Measurements from ENCODE around the gene CEACAM3. TPM values are rescaled to one million over a fixed set of nuclear protein-coding genes. Genes with fewer than 3 reads are reported as not detected.

Gene CEACAM3
- polyA plus RNA-seq (2011; rRNA removed) (not detected in 2 replicates), polyA plus RNA-seq (2017; fragmentation: RNase III; extraction: RNeasy Plus Mini Kit Qiagen cat#74134 plus additional on column Dnase treatment) (not detected in 3 replicates), polyA minus RNA-seq (2011; rRNA and poly(A)+ RNA removed) (not detected in 2 replicates)
- not detected in 2 replicates for polyA plus RNA-seq (2012; cell fraction: cytosol; rRNA removed)
- not detected in 2 replicates for polyA plus RNA-seq (2012; cell fraction: nucleus; rRNA removed)

GRCh38 chr19:41796362-41796761 is at the start of gene CEACAM3:
CEACAM3 (plus strand) TSS chr19:41796587; CDS start chr19:41796678, 91 bp downstream.
- CTCF ChIA-PET, result interaction anchor here (0.9 to 19.4 kb wide), 20 partner anchors 8 to 356 kb away, joined by 3 to 428 read pairs (median 9); partner anchors contain the start of genes CEACAM5, CEACAM6, DMRTC2 and LYPD4
- POLR2A ChIA-PET, result no interaction called here
- TF ChIP-seq FOSL2 (IDR thresholded peaks at IDR 0.05) (no peak), FOSL2 (CRISPR knock-in tag; IDR thresholded peaks at IDR 0.05) (no peak), MAZ (IDR thresholded peaks at IDR 0.05; ENCODE audit: borderline replicate concordance, low read depth, low read length) (no peak), PHF8 (IDR thresholded peaks at IDR 0.05; ENCODE audit: borderline replicate concordance, low read depth) (no peak), PBX3 (IDR thresholded peaks at IDR 0.05) (no peak), HES2 (IDR thresholded peaks at IDR 0.05) (no peak), TFCP2L1 (CRISPR knock-in tag; IDR thresholded peaks at IDR 0.05) (no peak), FOSB (CRISPR knock-in tag; IDR thresholded peaks at IDR 0.05) (no peak), JUNB (IDR thresholded peaks at IDR 0.05) (no peak), ESRRA (IDR thresholded peaks at IDR 0.05; ENCODE audit: borderline replicate concordance, low read length) (no peak), EP300 (IDR thresholded peaks at IDR 0.05) (no peak)
- ATAC-seq, result no peak
- Histone ChIP-seq H3K9me3 (peaks cover 2% of the 10 kb centered on the region), H3K4me1 (0 out of 3 replicates have a peak, but pooled peaks cover 11% of the 10 kb centered on the region), H3K4me3 (no peak within 1 kb of the TSS), H3K27ac (no peak within 1 kb of the TSS), H3K4me2 (no peak within 1 kb of the TSS)
- no peak for FAIRE-seq
- no peak for DNase-seq (ENCODE audit: low read depth in 1 of 2, low spot score in 1 of 2)

GRCh38 chr19:41746593-41747227 is 49.7 kb upstream of the CEACAM3 start:
- TF ChIP-seq RAD21 (conservative IDR thresholded peaks at IDR 0.05 in 1 of 2, IDR thresholded peaks at IDR 0.05 in 1 of 2), result peak; percentile 94 to 96
- 0 out of 2 replicates have a peak, but pooled peaks have one; percentile 11 for TF ChIP-seq ESRRA (IDR thresholded peaks at IDR 0.05; ENCODE audit: borderline replicate concordance, low read length)
- TF ChIP-seq SMC3 (IDR thresholded peaks at IDR 0.05), result peak; percentile 84
- peak; percentile 96 for TF ChIP-seq CTCF (IDR thresholded peaks at IDR 0.05)
- TF ChIP-seq MYC (IDR thresholded peaks at IDR 0.05; ENCODE audit: borderline replicate concordance, low read length), result no peak
- TF ChIP-seq FOSL2 (IDR thresholded peaks at IDR 0.05), result no peak
- TF ChIP-seq FOSL2 (CRISPR knock-in tag; IDR thresholded peaks at IDR 0.05), result no peak
- WGBS (ENCODE audit: missing lambda C conversion rate), result 14% methylated on average over 11 of the region's 11 CpGs
- H3K27ac ChIP-seq, result no peak overlapping the region
- CTCF ChIA-PET, result interaction anchor here (0.6 to 10.5 kb wide), 71 partner anchors 7 to 309 kb away, joined by 3 to 261 read pairs (median 6); partner anchors contain the start of genes CEACAM3, CEACAM5, CEACAM6 and CEACAM7
- no peak overlapping the region for H3K4me3 ChIP-seq
- H3K4me2 ChIP-seq, result no peak overlapping the region
- no peaks in the 10 kb centered on the region for H3K9me3 ChIP-seq
- peak; percentile 90 to 98 for ATAC-seq
- POLR2A ChIA-PET, result no interaction called here
- DNase-seq (ENCODE audit: low read depth in 1 of 2, low spot score in 1 of 2), result peak; percentile 84 to 87
- peak; percentile 99 for FAIRE-seq
- H3K4me1 ChIP-seq, result no peaks in the 10 kb centered on the region

GRCh38 chr19:41748012-41748411 is 48.4 kb upstream of the CEACAM3 start:
- FAIRE-seq (no peak), DNase-seq (ENCODE audit: low read depth in 1 of 2, low spot score in 1 of 2) (no peak), ATAC-seq (no peak)
- CTCF ChIA-PET, result interaction anchor here (0.7 to 10.5 kb wide), 24 partner anchors 9 to 178 kb away, joined by 3 to 261 read pairs (median 8); partner anchors contain the start of genes CEACAM3 and CEACAM5
- H3K4me1 ChIP-seq, result no peaks in the 10 kb centered on the region
- H3K9me3 ChIP-seq, result no peaks in the 10 kb centered on the region
- no peak overlapping the region for H3K27ac ChIP-seq
- 23% methylated on average over 3 of the region's 3 CpGs for WGBS (ENCODE audit: missing lambda C conversion rate)
- H3K4me2 ChIP-seq, result no peak overlapping the region
- H3K4me3 ChIP-seq, result no peak overlapping the region
- POLR2A ChIA-PET, result no interaction called here
- no peak for TF ChIP-seq SREBF2 (IDR thresholded peaks at IDR 0.05)
- TF ChIP-seq ZC3H11A (IDR thresholded peaks at IDR 0.05), result no peak
- no peak for TF ChIP-seq EHMT2 (IDR thresholded peaks at IDR 0.05; ENCODE audit: low read depth)
- TF ChIP-seq FOSB (CRISPR knock-in tag; IDR thresholded peaks at IDR 0.05), result no peak
- TF ChIP-seq CHD4 (IDR thresholded peaks at IDR 0.05; ENCODE audit: borderline replicate concordance), result no peak
- no peak for TF ChIP-seq CEBPB (IDR thresholded peaks at IDR 0.05)
- no peak for TF ChIP-seq FOXS1 (CRISPR knock-in tag; IDR thresholded peaks at IDR 0.05)
- TF ChIP-seq ESRRA (IDR thresholded peaks at IDR 0.05; ENCODE audit: borderline replicate concordance, low read length), result no peak
- no peak for TF ChIP-seq RARB (CRISPR knock-in tag; IDR thresholded peaks at IDR 0.05)
- TF ChIP-seq MAZ (IDR thresholded peaks at IDR 0.05; ENCODE audit: borderline replicate concordance, low read depth, low read length), result no peak
- TF ChIP-seq PHF8 (IDR thresholded peaks at IDR 0.05; ENCODE audit: borderline replicate concordance, low read depth), result no peak
- no peak for TF ChIP-seq HEYL (CRISPR knock-in tag; IDR thresholded peaks at IDR 0.05)
- TF ChIP-seq HOXB5 (CRISPR knock-in tag; IDR thresholded peaks at IDR 0.05), result no peak
- no peak for TF ChIP-seq JUN (IDR thresholded peaks at IDR 0.05)
- no peak for TF ChIP-seq HMGXB4 (CRISPR knock-in tag; IDR thresholded peaks at IDR 0.05; ENCODE audit: borderline replicate concordance)
- no peak for TF ChIP-seq EHF (CRISPR knock-in tag; IDR thresholded peaks at IDR 0.05)

All from A549 (cell line).